HepG2 (cell line): ENCODE results near the gene SLC45A3. TPM values are rescaled to one million over a fixed set of nuclear protein-coding genes. Genes with fewer than 3 reads are reported as not detected.

Source experiments
- AHDC1 ChIP-seq: sonication (generic); formaldehyde crosslinking; IDR thresholded peaks from 2 replicates; pipeline ENCODE4 v1.5.1; 2020; ENCODE audit warnings: mild to moderate bottlenecking, missing genetic modification reagents, borderline replicate concordance
- FOSL2 ChIP-seq: sonication (generic); formaldehyde crosslinking; IDR thresholded peaks from 2 replicates; pipeline ENCODE4 v1.4.0; 2020; ENCODE audit warnings: missing genetic modification reagents
- HNF1B ChIP-seq: sonication (generic); formaldehyde crosslinking; IDR thresholded peaks from 2 replicates; pipeline ENCODE4 v1.5.1; 2020; ENCODE audit warnings: mild to moderate bottlenecking, moderate library complexity, missing genetic modification reagents
- HNRNPH1 ChIP-seq: fragments of 200-400 bp; formaldehyde crosslinking; optimal IDR thresholded peaks from 2 replicates; pipeline ENCODE3; 2017; ENCODE audit warnings: mild to moderate bottlenecking, low read depth, low read length
- KAT2B ChIP-seq: fragments of 150-350 bp; IDR thresholded peaks from 2 replicates; pipeline ENCODE4 v1.6.1; 2014; ENCODE audit warnings: low read depth, low read length, borderline replicate concordance
- MBD4 ChIP-seq: IDR thresholded peaks from 2 replicates; pipeline ENCODE4 v1.6.1; 2012; ENCODE audit warnings: low read length, inconsistent platforms, borderline replicate concordance
- NR1H2 ChIP-seq: sonication (generic); formaldehyde crosslinking; IDR thresholded peaks from 2 replicates; pipeline ENCODE4 v1.8.1; 2022; ENCODE audit warnings: low read depth, missing genetic modification reagents, borderline replicate concordance
- POLR2A ChIP-seq, 2 experiments: IDR thresholded peaks; 2 replicates each; pipeline ENCODE4 v1.6.1; 2011; ENCODE audit warnings: low read depth in 2 of 2, low read length in 2 of 2, mild to moderate bottlenecking in 1 of 2, moderate library complexity in 1 of 2; ENCODE audit not compliant: insufficient read depth in 1 of 2
- PRMT3 ChIP-seq: sonication (generic); formaldehyde crosslinking; IDR thresholded peaks from 2 replicates; pipeline ENCODE4 v1.8.1; 2022; ENCODE audit warnings: low read depth, mild to moderate bottlenecking, moderate library complexity, missing genetic modification reagents, borderline replicate concordance
- RXRB ChIP-seq: IDR thresholded peaks from 2 replicates; pipeline ENCODE4 v1.6.1; 2016; ENCODE audit warnings: borderline replicate concordance, missing genetic modification reagents, missing compliant biosample characterization
- SETDB1 ChIP-seq: sonication (generic); formaldehyde crosslinking; IDR thresholded peaks from 2 replicates; pipeline ENCODE4 v1.5.1; 2020; ENCODE audit warnings: missing genetic modification reagents, mild to moderate bottlenecking, borderline replicate concordance
- SNAPC5 ChIP-seq: sonication (generic); formaldehyde crosslinking; IDR thresholded peaks from 2 replicates; pipeline ENCODE4 v1.8.1; 2023; ENCODE audit warnings: mild to moderate bottlenecking, missing genetic modification reagents, borderline replicate concordance
- ZBTB7B ChIP-seq: sonication (generic); formaldehyde crosslinking; IDR thresholded peaks from 2 replicates; pipeline ENCODE4 v1.4.0; 2020; ENCODE audit warnings: missing genetic modification reagents
- ZNF275 ChIP-seq: sonication (generic); formaldehyde crosslinking; IDR thresholded peaks from 2 replicates; pipeline ENCODE4 v1.8.0; 2022; ENCODE audit warnings: missing genetic modification reagents, mild to moderate bottlenecking, inconsistent platforms, borderline replicate concordance
- ZNF7 ChIP-seq: IDR thresholded peaks from 2 replicates; pipeline ENCODE4 v1.6.1; 2016; ENCODE audit warnings: missing biosample characterization, missing genetic modification reagents
- ZNF883 ChIP-seq: sonication (generic); formaldehyde crosslinking; IDR thresholded peaks from 2 replicates; pipeline ENCODE4 v1.5.1; 2020; ENCODE audit warnings: mild to moderate bottlenecking, missing genetic modification reagents; ENCODE audit errors: not compliant biosample characterization
- polyA plus RNA-seq, 8 experiments: library from polyadenylated mRNA; depleted of rRNA in 3 of 8; stranded (reverse) in 7 of 8; unstranded in 1 of 8; fragments of >200 nt; fragmentation: Illumina TruSeq in 4 of 8; extraction: Trizol in 4 of 8; gene quantifications; 2 replicates each; pipeline versions ENCODE4 v1.2.1 to v1.2.3, GENCODE V29; 2011 to 2016; ENCODE audit warnings: low read depth in 4 of 8, missing spikeins in 1 of 8, mixed read lengths in 1 of 8; ENCODE audit not compliant: insufficient read depth in 1 of 8
- total RNA-seq, 5 experiments: library from RNA; depleted of rRNA; stranded (reverse); fragments of >200 nt; fragmentation: Illumina TruSeq; extraction: Trizol; gene quantifications; 2 replicates each; pipeline ENCODE4 v1.2.3, GENCODE V29; 2016; ENCODE audit warnings: low read depth in 1 of 5
- TF ChIP-seq, protein P1 (sequence below): sonication (generic); formaldehyde crosslinking; IDR thresholded peaks from 2 replicates; pipeline ENCODE4 v1.8.0; 2022; ENCODE audit warnings: mild to moderate bottlenecking, missing genetic modification reagents, borderline replicate concordance
- TF ChIP-seq, protein P2 (sequence below): sonication (generic); formaldehyde crosslinking; IDR thresholded peaks from 2 replicates; pipeline ENCODE4 v1.4.0; 2020; ENCODE audit warnings: missing genetic modification reagents, mild to moderate bottlenecking, borderline replicate concordance

SLC45A3 gene
- total and polyA plus RNA-seq, 2 of the 13 experiments (the other 11 are each of a cell fraction or from before 2014, with no cell fraction given) = 3.4 to 4.1 TPM

DNA sequence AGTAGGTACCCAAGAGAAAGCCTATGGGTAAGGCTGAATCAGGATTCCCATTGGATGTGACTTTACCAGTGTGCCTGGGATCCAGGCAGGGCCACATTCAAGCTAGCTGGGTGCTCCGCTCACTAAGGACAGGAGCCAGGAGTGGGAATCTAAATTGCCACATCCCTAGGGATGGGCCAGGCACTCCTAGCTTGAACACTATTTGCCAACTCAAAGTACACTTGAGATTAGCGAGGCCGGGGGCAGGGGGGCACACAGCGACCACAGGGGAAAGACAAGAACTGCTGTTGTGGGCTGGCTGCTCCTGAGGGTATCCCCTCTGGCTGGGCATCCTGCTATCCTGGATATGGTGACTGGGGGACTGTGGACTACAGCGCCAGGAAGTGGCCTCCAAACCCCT lies 4.3 kb downstream of the SLC45A3 start (continued):
- TF ChIP-seq AHDC1 (CRISPR knock-in tag) (peak; percentile 83), KAT2B (no peak), HNRNPH1 (no peak), MBD4 (no peak), POLR2A (IDR thresholded peaks at IDR 0.05; ENCODE audit: insufficient read depth in 1 of 2, low read depth in 2 of 2, low read length in 2 of 2) (peak in 1 of 2 experiments; percentile 13; a peak in 1 of 4 replicates), ZBTB7B (peak; percentile 99), SNAPC5 (no peak), ZNF7 (CRISPR knock-in tag) (no peak), FOSL2 (CRISPR knock-in tag) (peak; percentile 14; the same call in 1 of the 2 replicates), PRMT3 (CRISPR knock-in tag) (no peak), ZNF883 (CRISPR knock-in tag) (no peak), SETDB1 (CRISPR knock-in tag) (no peak), NR1H2 (CRISPR knock-in tag) (no peak), ZNF275 (CRISPR knock-in tag) (0 out of 2 replicates have a peak, but pooled peaks have one; percentile 21), HNF1B (CRISPR knock-in tag) (0 out of 2 replicates have a peak, but pooled peaks have one; percentile 35), RXRB (CRISPR knock-in tag) (peak; percentile 36; the same call in 1 of the 2 replicates)
- TF ChIP-seq, protein P1, sequence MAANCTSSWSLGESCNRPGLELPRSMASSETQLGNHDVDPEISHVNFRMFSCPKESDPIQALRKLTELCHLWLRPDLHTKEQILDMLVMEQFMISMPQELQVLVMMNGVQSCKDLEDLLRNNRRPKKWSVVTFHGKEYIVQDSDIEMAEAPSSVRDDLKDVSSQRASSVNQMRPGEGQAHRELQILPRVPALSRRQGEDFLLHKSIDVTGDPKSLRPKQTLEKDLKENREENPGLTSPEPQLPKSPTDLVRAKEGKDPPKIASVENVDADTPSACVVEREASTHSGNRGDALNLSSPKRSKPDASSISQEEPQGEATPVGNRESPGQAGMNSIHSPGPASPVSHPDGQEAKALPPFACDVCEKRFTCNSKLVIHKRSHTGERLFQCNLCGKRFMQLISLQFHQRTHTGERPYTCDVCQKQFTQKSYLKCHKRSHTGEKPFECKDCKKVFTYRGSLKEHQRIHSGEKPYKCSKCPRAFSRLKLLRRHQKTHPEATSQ (CRISPR knock-in tag) = no peak
- TF ChIP-seq, protein P2, sequence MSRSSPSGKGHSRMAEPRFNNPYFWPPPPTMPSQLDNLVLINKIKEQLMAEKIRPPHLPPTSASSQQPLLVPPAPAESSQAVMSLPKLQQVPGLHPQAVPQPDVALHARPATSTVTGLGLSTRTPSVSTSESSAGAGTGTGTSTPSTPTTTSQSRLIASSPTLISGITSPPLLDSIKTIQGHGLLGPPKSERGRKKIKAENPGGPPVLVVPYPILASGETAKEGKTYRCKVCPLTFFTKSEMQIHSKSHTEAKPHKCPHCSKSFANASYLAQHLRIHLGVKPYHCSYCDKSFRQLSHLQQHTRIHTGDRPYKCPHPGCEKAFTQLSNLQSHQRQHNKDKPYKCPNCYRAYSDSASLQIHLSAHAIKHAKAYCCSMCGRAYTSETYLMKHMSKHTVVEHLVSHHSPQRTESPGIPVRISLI (CRISPR knock-in tag) = no peak
